Psoas muscle (tissue), 8 donors: ENCODE data around the gene SOAT2. TPM values are rescaled to one million over a fixed set of nuclear protein-coding genes. Genes with fewer than 3 reads are reported as not detected.
A peak's percentile ranks its signal among the peaks of the same experiment; 100 is the strongest.
"Not testable (repeated sequence)": the region's sequence is repeated elsewhere in the genome, so short reads cannot be mapped to it uniquely, and the experiment has no call there.

Experiments used
- ATAC-seq, 4 donors: fragments of 200-7000 bp; cut with Tn5 transposase; one replicate each; pipeline ENCODE4 v1.9.1; 2020; ENCODE audit warnings: moderate library complexity in 3 of 4, mild to moderate bottlenecking in 2 of 4
- DNase-seq, 2 donors: peaks; one replicate each; pipeline ENCODE4 v3.0.0-alpha.2; 2020
- H3K27ac ChIP-seq: fragments of 200-600 bp; one replicate; pipeline ENCODE4 v1.8.0; 2022
- H3K27me3 ChIP-seq, 3 donors: fragments of 200-600 bp in 1 of 3; one replicate each; pipeline versions ENCODE4 v1.6.1 to v1.8.0; 2013 to 2022; ENCODE audit warnings: low read length in 2 of 3, mild to moderate bottlenecking in 2 of 3, moderate library complexity in 1 of 3; ENCODE audit not compliant: insufficient read depth in 3 of 3
- H3K36me3 ChIP-seq, 2 donors: fragments of 200-600 bp in 1 of 2; one replicate each; pipeline versions ENCODE4 v1.6.1 to v1.8.0; 2013 to 2022; ENCODE audit warnings: low read depth in 1 of 2, mild to moderate bottlenecking in 1 of 2, moderate library complexity in 1 of 2; ENCODE audit not compliant: insufficient read depth in 1 of 2
- H3K4me1 ChIP-seq: fragments of 200-600 bp; one replicate; pipeline ENCODE4 v1.8.0; 2022
- H3K4me3 ChIP-seq: fragments of 200-600 bp; one replicate; pipeline ENCODE4 v1.8.0; 2022; ENCODE audit warnings: mild to moderate bottlenecking
- H3K9me3 ChIP-seq: fragments of 200-600 bp; one replicate; pipeline ENCODE4 v1.8.0; 2022
- WGBS, 3 donors: extraction: QIAGEN DNeasy Blood & Tissue Kit; methylation state at CpG; one replicate each; pipeline versions ENCODE4 v1.1.6 to v1.1.7; 2013; 5-methylcytosine and 5-hydroxymethylcytosine counted together
- intact Hi-C, 2 donors: fragments of 100-400 bp; cut with DNase I; formaldehyde crosslinking; loops; one replicate each; pipeline versions ENCODE4 v1.11.0 to v1.14.2; 2022
- polyA plus RNA-seq, 3 donors: library from polyadenylated mRNA; stranded (reverse); fragments of 200-250 nt; gene quantifications; one replicate each; pipeline ENCODE4 v1.2.3, GENCODE V29; 2013
- total RNA-seq, 4 donors: library from RNA; stranded (reverse); fragmentation: NEBNext Ultra II Directional in 2 of 4; extraction: Animal tissue kit (Norgen Biotek cat#: 25700) in 2 of 4; gene quantifications; one replicate each; pipeline versions ENCODE4 v1.2.1 to v1.2.4, GENCODE V29; 2021 to 2023
- TF ChIP-seq, protein P1 (sequence below): fragments of 200-600 bp; IDR thresholded peaks from one replicate; pipeline ENCODE4 v1.8.0; 2022; ENCODE audit warnings: antibody characterized with exemption
- donor health status: healthy with polysubstance abuse.
- donor health status: DM: no; HTN: no; CAD: no; lungs with moderate emphysema.
- donor health status: Bipolar disorder and iron deficiency.
- donor health status: healthy.
- donor health status: DM: yes; HTN: yes; CAD: no.
- donor health status: DM: no; HTN: no; CAD: no.
- donor health status: DM: no; HTN: no; CAD: no.
- donor health status: DM: yes; HTN: yes; CAD: no.

SOAT2 gene
- total and polyA plus RNA-seq, 7 donors, result 0.05 to 0.07 (median 0.07) TPM; not detected in 4

- intact Hi-C loops, result no loop called here
- no peak for ATAC-seq
- H3K4me1 ChIP-seq, result peaks cover 5% of the 10 kb centered on the region
Measured at GRCh38 chr12:53093777-53094393, 9.4 kb upstream of the SOAT2 start.

DNA sequence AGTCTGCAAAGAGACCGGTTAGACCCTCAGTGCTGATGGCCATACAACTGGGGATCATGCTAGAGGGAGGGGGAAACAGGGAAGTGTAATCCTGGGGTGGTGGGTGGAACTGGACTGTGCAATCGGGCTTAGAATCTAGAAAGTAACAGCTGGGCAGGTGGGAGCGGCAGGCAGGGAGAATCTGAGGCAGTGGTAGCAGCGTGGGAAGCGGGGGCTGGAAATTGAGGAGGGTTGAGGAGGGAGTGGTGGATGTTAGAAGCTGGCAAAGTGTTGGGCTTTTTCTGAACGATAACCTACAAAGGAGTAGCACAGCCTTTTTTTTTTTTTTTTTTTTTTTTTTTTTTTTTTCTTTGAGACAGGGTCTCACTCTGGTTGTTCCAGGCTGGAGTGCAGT is 8.9 kb upstream of the SOAT2 start:
- Histone ChIP-seq H3K4me1 (peaks cover 5% of the 10 kb centered on the region), H3K27ac (no peak overlapping the region), H3K9me3 (no peaks in the 10 kb centered on the region), H3K27me3 (no peaks in the 10 kb centered on the region), H3K4me3 (no peak overlapping the region), H3K36me3 (no peaks in the 10 kb centered on the region)
- intact Hi-C loops, result no loop called here
- TF ChIP-seq, protein P1, sequence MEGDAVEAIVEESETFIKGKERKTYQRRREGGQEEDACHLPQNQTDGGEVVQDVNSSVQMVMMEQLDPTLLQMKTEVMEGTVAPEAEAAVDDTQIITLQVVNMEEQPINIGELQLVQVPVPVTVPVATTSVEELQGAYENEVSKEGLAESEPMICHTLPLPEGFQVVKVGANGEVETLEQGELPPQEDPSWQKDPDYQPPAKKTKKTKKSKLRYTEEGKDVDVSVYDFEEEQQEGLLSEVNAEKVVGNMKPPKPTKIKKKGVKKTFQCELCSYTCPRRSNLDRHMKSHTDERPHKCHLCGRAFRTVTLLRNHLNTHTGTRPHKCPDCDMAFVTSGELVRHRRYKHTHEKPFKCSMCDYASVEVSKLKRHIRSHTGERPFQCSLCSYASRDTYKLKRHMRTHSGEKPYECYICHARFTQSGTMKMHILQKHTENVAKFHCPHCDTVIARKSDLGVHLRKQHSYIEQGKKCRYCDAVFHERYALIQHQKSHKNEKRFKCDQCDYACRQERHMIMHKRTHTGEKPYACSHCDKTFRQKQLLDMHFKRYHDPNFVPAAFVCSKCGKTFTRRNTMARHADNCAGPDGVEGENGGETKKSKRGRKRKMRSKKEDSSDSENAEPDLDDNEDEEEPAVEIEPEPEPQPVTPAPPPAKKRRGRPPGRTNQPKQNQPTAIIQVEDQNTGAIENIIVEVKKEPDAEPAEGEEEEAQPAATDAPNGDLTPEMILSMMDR, result no peak
- WGBS, 3 donors, result 70 to 82% (median 78%) methylated on average over 6 of the region's 6 CpGs
- DNase-seq (no peak), ATAC-seq (no peak)

More at GRCh38 chr12:53093777-53094393, 9.4 kb upstream of the SOAT2 start:
- Histone ChIP-seq H3K4me3 (no peak overlapping the region), H3K27ac (no peak overlapping the region), H3K27me3 (no peaks in the 10 kb centered on the region), H3K36me3 (no peaks in the 10 kb centered on the region), H3K9me3 (no peaks in the 10 kb centered on the region)
- TF ChIP-seq, protein P1, result no peak
- WGBS, 3 donors, result 75 to 84% (median 78%) methylated on average over 6 of the region's 6 CpGs
- no peak for DNase-seq

DNA sequence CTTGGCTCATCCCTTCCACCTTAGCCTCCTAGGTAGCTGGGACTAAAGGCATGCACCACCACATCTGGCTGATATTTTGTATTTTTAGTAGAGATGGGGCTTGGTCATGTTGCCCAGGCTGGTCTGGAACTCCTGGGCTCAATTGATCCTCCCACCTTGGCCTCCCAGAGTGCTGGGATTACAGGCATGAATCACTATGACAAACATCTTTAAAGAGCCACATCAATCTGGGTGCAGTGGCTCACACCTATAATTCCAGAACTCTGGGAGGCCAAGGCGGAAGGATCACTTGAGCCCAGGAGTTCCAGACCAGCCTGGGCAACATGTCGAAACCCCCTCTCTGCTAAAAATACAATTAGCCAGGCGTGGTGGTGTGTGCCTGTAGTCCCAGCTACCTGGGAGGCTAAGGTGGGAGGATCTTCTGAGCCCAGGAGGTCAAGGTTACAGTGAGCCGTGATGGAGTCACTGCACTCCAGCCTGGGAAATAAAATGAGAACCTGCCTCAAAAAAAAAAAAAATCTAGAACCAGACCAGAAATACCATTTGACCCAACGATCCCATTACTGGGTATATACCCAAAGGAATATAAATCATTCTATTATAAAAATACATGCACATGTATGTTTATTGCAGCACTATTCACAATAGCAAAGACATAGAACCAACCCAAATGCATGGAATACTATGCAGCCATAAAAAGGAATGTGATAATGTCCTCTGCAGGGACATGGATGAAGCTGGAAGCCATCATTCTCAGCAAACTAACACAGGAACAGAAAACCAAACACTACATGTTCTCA is 8.3 kb upstream of the SOAT2 start:
- not testable (repeated sequence) for DNase-seq, H3K4me1 ChIP-seq, H3K27ac ChIP-seq, H3K9me3 ChIP-seq, ATAC-seq, H3K36me3 ChIP-seq, H3K27me3 ChIP-seq, H3K4me3 ChIP-seq
- WGBS, 3 donors, result 92 to 96% (median 94%) methylated on average over 5 of the region's 5 CpGs
- intact Hi-C loops, result loop anchor here in 1 of 2 donors (5.0 kb wide), 1 partner anchor 97 kb away; no protein-coding TSS in a partner anchor

- DNase-seq, H3K4me3 ChIP-seq, H3K36me3 ChIP-seq, H3K27me3 ChIP-seq, ATAC-seq, H3K9me3 ChIP-seq, H3K4me1 ChIP-seq, H3K27ac ChIP-seq: not testable (repeated sequence)
- intact Hi-C loops, result loop anchor here in 1 of 2 donors (5.0 kb wide), 1 partner anchor 97 kb away; no protein-coding TSS in a partner anchor
- WGBS, 3 donors, result 96 to 100% (median 100%) methylated on average over 3 of the region's 3 CpGs
Measured at GRCh38 chr12:53095596-53095895, 7.7 kb upstream of the SOAT2 start.

GRCh38 chr12:53096089-53096741 is 7.1 kb upstream of the SOAT2 start:
- Histone ChIP-seq H3K4me3 (peak overlapping the region; percentile 72), H3K9me3 (no peaks in the 10 kb centered on the region), H3K27me3 (no peaks in the 10 kb centered on the region), H3K27ac (peak overlapping the region; percentile 62), H3K4me1 (peaks cover 5% of the 10 kb centered on the region), H3K36me3 (no peaks in the 10 kb centered on the region)
- ATAC-seq (peak; percentile 11 to 54 (median 44)), DNase-seq (peak; percentile 85 to 93)
- intact Hi-C loops, result loop anchor here in 1 of 2 donors (5.0 kb wide), 1 partner anchor 96 kb away; no protein-coding TSS in a partner anchor
- TF ChIP-seq, protein P1, result no peak
- WGBS, 3 donors, result 54 to 58% (median 54%) methylated on average over 11 of the region's 11 CpGs
